ENCODE results near the gene KIFC1.
"Not testable (repeated sequence)": the region's sequence is repeated elsewhere in the genome, so short reads cannot be mapped to it uniquely, and the experiment has no call there.

KIFC1 gene

GRCh38 chr6:33373960-33374910, 17.4 kb upstream of the KIFC1 start:
- no peak for DNase-seq

DNA sequence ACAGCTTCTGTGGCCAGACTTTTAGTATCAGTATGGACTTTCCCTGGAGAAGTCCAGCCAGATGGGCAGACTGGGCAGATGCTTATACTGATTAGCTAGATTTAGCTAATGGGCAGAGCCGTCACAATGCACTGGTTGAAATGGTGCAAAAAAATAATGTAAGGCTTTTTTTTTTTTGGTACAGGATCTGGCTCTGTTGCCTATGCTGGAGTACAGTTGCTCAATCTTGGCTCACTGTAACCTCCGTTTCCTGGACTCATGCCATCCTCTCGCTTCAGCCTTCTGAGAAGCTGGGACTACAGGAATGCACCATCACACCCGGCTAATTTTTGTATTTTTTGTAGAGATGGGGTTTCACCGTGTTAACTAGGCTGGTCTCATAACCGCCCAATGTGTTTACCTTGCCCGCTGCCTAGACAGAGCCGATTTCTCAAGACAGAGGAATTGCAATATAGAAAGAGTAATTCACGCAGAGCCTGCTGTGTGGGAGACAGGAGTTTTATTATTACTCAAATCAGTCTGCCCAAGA, 16.4 kb upstream of the KIFC1 start:
- DNase-seq: peak in 9 of 51 donors; percentile 1 to 13 (median 4)

- no peak for DNase-seq
Measured at GRCh38 chr6:33377171-33377570, 14.5 kb upstream of the KIFC1 start.

- not testable (repeated sequence) for DNase-seq
Measured at GRCh38 chr6:33379184-33379583, 12.4 kb upstream of the KIFC1 start.

- no peak for DNase-seq
Measured at GRCh38 chr6:33380272-33380981, 11.2 kb upstream of the KIFC1 start.

GRCh38 chr6:33383427-33384185, 8.0 kb upstream of the KIFC1 start:
- no peak for DNase-seq

GRCh38 chr6:33384581-33385020, 7.0 kb upstream of the KIFC1 start:
- DNase-seq: no peak

GRCh38 chr6:33390173-33390572, 1.4 kb upstream of the KIFC1 start:
- DNase-seq: no peak

DNA sequence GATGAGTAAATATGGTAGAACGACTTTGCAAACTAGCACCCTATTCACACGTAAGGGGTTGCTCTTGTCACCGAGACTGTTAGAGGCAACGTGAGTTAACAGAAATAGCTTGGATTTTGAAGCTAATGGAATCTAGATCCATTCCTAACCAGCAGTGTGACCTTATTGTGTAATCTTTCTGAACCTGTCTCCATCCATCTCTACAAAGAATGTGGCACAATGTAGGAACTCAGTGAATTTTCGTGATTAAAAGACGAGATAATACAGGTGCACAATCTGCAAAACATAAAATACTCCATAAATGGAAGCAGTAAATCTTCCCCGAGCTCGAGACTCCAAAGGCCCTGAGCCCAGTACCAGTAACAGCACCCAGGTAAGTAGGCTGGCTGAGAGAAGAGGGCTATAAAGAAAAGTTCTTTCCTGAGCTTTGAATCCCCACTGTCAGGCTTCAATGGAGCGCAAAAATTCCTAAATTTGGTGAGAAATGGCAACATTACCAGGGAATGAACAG, 801 bp upstream of the KIFC1 start:
- DNase-seq: peak in 1 of 51 donors; percentile 33

GRCh38 chr6:33391922-33392594, 435 bp downstream of the KIFC1 start:
- DNase-seq: no peak

GRCh38 chr6:33392595-33392948, 949 bp downstream of the KIFC1 start:
- no peak for DNase-seq

GRCh38 chr6:33392979-33393378, 1.4 kb downstream of the KIFC1 start:
- no peak for DNase-seq

- no peak for DNase-seq
Measured at GRCh38 chr6:33397541-33397940, 5.9 kb downstream of the KIFC1 start.

DNA sequence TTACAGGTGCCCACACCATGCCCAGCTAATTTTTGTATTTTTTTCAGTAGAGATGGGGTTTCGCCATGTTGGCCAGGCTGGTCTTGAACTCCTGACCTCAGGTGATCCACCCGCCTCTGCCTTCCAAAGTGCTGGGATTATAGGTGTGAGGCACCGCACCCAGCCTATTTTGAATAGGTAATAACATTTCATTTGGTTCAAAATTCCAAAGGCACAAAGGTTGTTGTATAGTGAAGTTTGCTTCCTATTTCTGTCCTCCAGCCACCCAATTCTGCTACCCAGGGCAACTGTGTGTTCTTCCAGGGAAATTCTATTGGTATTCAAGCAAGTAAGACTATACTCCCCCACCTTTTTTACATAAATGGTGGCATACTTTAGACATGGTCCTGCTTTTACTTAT, 7.0 kb downstream of the KIFC1 start:
- not testable (repeated sequence) for DNase-seq

DNA sequence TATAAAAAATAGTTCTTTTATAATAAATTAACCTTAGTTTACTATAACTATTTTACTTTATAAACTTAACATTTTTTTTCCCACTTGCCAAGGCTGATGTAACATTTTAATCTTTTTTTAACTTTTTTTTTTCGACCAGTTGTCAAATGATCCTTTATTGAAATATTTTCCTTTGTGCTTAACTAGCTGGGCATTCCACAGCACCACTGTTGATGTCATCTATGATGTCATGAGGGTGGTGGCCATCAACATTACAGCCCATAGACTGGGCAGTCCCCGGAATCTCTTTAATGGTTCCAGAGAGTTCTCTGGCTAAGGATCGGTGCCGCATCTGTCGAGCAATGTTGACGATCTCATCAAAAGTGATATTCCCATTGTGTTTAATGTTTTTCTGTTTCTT, 8.3 kb downstream of the KIFC1 start:
- not testable (repeated sequence) for DNase-seq

- no peak for DNase-seq
Measured at GRCh38 chr6:33404884-33405283, 13.3 kb downstream of the KIFC1 start.

- DNase-seq: no peak
Measured at GRCh38 chr6:33405386-33405940, 13.8 kb downstream of the KIFC1 start.

- DNase-seq: no peak
Measured at GRCh38 chr6:33406126-33406525, 14.5 kb downstream of the KIFC1 start.

GRCh38 chr6:33407132-33407718, 15.6 kb downstream of the KIFC1 start:
- DNase-seq: no peak
